HG03108 (cell line): ENCODE measurements around the gene CXCL11.
"Not testable (repeated sequence)": the region's sequence is repeated elsewhere in the genome, so short reads cannot be mapped to it uniquely, and the experiment has no call there.

Experiments
- ATAC-seq: cut with Tn5 transposase; IDR thresholded peaks from one replicate; pipeline ENCODE4 v1.9.1; 2021; ENCODE audit warnings: moderate library complexity; ENCODE audit not compliant: unreplicated experiment

The CXCL11 gene

DNA sequence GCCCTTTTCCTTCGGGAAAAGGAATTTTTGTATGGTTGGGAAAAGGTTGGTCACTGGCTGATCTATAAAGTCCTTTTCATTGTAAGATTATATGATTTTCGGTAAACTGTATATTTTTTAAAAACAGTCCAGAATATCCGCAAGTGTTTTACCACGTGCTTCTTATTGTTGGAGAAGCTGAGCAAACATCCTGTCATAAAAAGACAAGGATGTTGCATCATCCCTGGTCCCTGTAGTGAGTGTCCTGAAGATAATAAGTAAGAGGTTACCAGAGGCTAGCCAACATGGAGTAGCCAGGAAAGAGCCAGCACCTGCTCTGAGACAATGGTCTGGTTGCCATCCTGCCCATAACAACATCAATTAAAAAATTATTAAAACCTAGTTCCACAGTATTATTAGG, 33.7 kb downstream of the CXCL11 start:
- no peak for ATAC-seq

DNA sequence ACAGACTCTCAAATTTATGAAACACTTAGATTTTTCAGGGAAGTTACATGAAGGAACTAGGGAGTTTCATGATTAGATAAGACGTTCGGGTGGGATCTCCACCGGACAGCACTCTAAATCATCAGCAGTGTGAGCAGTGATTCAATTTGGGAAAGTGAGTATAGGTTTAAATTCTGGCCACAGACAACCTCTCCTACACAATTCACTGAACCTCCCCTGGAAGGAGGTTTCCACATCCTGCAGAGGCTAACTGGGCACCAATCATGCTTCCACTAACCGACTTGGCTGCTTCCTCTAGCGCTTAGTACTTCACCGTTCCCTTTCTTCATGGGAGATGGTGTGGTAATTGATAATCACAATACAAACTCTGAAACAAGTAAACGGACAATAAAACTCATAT, 34.2 kb downstream of the CXCL11 start:
- ATAC-seq = no peak

DNA sequence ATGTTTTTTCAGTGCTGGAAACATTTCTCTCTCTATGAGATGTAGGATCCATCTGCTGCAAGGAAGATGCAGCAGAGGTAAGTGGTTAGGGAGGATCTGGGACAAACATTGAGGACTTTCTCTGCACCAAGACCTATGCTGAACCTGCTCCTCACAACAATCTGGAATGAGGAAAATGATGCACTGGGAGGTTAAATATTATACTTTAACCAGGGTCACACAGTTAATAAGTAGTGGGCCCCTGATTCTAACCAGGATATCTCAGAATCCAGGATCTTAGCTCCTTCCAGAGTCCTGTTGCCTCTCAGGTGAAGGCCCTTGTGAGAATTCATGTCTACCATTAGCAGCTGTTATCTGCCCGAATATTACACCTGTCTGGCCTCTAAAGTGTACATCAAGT, 35.6 kb downstream of the CXCL11 start:
- ATAC-seq = no peak

DNA sequence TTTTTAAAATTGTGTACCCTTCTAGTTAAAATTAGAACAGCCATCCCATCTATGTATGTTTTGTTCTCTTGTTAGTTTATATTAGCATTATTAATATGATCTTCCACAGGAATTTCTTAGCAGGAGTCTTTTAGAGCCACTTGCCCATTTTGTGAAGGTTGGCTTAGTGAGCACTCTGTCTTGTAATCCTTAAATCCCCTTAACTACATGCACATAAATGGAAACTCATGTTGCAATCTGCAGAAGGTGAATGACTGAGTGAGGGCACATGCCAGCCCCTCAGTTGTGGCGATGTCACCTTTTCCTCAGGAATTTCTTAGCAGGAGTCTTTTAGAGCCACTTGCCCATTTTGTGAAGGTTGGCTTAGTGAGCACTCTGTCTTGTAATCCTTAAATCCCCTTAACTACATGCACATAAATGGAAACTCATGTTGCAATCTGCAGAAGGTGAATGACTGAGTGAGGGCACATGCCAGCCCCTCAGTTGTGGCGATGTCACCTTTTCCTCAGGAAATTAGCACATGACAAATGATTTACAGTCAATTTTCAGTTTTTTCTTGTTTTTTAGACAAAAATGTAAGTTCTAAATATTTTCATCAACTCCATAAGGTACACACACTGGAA, 37.2 kb downstream of the CXCL11 start:
- not testable (repeated sequence) for ATAC-seq

DNA sequence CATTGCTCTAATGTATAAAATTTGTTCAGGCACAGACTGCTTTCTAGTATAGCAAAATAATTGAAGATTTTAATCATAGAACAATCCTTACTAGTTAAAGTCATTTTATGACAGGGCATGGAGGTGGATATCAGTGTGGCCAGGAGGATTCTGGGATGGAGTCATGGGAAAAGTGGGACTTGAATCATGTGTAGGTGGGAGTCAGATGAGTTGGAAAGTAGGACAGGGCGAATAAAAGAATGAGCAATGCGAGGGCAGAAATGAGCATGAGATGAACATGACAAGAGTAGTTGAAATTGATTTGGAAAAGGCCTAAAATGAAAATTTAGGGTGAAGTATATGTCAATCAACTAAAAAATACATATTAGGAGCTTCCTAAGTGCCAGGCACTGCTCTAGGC, 37.9 kb downstream of the CXCL11 start:
- ATAC-seq = no peak

DNA sequence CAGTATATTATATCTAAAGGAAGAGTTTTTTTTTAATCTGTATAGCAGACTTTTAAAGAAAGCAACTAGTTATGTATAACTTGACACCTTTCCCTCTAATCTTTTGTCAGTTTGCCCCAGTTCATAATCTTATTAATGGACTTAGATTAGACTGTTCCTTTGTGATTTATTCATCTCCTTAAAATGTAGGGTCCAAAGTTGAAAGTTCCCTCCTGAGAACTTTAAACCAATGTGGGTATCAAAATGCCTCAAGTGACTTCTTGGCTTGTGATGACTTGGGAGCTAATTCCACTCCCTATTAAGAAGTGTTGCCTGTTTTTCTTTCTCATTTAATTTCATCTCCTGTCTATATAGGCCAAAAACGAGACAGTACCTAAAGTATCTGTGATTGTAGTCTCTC, 38.8 kb downstream of the CXCL11 start:
- no peak for ATAC-seq

DNA sequence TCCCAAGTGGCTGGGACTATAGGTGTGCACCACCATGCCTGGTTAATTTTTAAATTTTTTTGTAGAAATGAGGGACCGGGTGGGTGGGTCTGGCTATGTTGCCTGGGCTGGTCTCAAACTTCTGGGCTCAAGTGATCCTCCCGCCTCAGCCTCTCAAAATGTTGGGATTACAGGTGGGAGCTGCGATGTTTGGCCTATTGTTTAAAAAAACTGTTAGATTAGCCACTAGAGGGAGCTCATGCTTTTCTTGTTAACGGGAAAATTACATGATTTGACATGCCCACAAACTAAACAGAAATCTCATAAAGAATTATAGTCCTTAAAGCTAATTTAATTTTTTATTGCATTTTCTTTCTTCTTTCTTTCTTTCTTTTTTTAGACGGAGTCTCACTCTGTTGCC, 40.1 kb downstream of the CXCL11 start:
- no peak for ATAC-seq

DNA sequence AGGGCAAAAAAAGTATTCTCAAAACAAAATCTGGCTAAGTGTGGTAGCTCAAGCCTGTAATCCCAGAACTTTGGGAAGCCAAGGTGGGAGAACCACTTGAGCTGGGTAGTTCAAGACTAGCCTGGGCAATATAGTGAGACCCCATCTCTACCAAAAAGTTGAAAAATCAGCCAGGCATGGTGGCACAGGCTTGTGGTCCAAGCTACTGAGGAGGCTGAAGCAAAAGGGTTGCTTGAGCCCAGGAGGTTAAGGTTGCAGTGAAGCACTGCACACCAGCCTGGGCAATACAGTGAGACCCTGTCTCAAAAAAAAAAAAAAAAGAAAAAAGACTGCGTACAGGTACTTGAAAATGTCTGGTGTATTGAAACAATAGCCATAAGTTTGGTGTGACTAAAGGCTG, 43.4 kb downstream of the CXCL11 start:
- ATAC-seq = no peak

DNA sequence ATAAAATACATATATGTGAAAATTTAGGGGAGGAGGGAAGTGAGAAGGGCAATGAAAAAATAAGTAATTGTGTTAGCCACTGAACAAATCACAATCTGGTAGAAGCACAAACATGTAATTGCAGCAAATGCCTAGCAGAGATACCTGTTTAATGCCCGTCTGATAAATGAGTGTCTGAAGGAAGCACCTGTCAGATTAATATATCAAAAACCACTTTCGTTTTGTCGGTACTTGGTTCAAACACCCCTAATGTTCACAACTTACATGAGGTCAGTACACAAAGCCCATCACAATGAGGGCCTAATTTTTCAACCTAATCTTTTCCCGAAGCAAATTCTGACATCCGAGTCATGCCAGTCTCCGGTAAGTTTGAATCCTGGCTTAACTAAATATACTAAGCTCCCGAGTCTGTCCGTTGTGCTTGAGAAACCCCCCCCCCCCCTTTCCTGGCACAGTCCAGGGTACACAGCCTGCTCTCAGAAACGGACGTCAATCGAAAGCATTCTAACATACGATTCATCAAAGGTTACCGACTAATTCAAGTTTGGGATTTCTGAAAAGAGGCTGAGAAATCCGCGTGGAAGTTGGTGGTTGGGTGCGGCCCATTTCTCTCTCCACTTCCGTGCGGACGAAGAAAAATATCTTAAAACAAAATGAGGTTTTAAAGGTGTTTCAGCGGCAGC, 45.9 kb downstream of the CXCL11 start:
- ATAC-seq = no peak

DNA sequence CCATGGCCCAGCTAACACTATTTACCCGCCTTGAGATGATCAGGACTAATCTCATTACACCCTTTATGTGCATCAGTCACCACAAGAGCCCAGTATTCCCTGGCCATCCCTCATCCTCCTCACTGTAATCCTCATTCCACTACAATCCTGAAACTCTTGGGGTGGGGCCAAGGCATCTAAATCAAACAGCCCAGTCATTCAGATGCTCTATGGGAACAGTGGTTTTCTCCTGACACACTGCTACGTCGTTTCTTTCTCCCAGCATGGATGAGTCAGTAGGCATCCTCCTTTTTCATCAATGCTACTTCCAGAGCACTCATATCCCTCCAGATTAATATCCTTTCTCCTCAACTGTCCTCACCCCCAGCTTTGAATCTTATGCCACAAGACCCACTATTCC, 50.8 kb downstream of the CXCL11 start:
- ATAC-seq = no peak
